ENCODE results near the gene PDSS2.

The PDSS2 gene

GRCh38 chr6:107390685-107391435 is 68.5 kb downstream of the PDSS2 start:
- TF ChIP-seq, protein P1, sequence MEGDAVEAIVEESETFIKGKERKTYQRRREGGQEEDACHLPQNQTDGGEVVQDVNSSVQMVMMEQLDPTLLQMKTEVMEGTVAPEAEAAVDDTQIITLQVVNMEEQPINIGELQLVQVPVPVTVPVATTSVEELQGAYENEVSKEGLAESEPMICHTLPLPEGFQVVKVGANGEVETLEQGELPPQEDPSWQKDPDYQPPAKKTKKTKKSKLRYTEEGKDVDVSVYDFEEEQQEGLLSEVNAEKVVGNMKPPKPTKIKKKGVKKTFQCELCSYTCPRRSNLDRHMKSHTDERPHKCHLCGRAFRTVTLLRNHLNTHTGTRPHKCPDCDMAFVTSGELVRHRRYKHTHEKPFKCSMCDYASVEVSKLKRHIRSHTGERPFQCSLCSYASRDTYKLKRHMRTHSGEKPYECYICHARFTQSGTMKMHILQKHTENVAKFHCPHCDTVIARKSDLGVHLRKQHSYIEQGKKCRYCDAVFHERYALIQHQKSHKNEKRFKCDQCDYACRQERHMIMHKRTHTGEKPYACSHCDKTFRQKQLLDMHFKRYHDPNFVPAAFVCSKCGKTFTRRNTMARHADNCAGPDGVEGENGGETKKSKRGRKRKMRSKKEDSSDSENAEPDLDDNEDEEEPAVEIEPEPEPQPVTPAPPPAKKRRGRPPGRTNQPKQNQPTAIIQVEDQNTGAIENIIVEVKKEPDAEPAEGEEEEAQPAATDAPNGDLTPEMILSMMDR (IDR thresholded peaks at IDR 0.05): no peak

DNA sequence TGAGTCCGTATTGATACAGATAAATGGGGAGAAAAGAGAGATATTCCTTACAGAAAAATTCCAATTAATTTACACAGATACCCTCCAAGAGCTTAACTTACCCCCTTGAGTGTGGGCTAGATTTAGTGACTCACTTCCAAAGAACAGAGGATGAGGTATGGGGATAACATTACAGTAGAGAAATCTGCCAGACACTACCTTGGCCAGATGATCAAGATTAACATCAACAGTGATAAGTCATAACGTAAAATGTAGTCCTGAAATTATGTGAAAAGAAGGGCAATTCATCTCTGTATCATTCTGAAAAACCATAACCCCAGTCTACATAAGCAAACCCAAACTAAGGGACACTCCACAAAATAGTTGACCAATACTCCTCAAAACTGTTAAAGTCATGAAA is 69.3 kb downstream of the PDSS2 start:
- TF ChIP-seq, protein P1 (IDR thresholded peaks at IDR 0.05): no peak

DNA sequence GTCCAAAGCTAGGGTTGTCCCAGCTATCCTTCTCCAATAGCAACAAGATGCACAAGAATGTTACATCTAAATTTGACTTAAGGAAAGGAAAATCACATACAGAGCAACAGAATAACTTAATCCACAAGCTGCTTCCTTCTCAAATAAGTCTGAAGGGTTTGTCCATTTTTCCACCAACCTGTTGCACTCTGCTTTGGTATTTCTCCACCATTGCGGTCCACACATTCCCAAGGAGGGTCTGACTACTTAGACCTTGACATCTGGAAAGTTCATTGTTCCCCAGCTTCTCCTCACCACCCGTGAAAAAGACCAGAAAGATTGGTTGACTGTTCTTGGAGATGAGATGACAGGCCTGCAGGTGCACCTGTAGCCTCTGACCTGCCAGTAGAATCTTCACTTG is 72.5 kb downstream of the PDSS2 start:
- TF ChIP-seq, protein P1 (IDR thresholded peaks at IDR 0.05): no peak

DNA sequence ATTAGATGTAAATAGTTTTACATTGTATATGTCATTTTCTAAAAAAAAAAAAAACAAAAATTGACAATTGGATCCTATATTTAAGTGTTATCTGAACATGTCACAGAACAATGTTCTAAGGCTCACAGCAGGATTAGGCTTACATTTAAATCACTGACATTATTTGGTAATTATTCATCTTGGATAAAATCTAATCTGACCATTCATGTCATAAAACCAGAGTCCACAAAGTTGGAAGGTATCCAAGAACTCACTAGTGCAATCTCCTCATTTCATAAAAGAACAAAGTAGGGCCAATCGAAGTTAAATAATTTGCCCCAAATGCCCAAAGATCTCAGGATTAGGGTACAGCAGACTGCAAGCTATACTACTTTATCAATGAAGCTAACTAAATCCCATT is 73.0 kb downstream of the PDSS2 start:
- TF ChIP-seq, protein P1 (IDR thresholded peaks at IDR 0.05): no peak

GRCh38 chr6:107383705-107384104 is 75.7 kb downstream of the PDSS2 start:
- TF ChIP-seq, protein P1 (IDR thresholded peaks at IDR 0.05): no peak

DNA sequence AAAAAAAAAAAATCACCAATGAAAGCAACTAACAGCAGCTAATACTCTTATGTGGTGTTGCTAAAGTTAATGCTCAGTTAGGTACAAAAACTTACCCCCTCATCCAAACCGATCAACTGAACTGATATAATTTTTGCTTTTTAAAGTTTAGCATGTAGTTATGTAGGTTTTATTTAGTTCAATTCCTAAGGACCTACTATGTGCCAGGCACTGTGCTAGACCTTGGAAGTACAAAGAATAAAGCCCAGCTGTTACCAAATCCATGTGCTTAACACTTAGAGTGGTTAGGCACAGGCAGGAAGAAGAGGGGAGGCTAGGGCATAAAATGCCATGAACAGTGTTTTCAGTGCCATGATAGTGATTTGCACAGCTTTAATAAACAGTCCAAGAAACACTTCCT is 85.1 kb downstream of the PDSS2 start:
- TF ChIP-seq, protein P1 (IDR thresholded peaks at IDR 0.05): no peak

DNA sequence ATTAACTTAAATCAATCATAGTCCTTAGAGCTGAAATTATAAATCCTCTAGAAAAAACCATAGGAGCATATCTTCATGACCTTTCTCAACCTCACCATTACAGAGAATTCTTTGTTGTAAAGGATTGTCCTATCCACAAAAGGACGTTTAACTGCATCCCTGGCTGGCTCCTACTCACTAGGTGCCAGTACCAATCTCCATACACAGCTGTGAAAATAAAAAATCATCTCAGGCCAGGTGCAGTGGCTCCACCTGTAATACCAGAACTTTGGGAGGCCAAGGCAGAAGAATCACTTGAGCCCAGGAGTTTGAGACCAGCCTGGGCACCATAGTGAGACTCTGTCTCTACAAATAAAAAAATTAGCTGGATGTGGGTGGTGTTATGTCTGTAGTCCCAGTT is 89.9 kb downstream of the PDSS2 start:
- TF ChIP-seq, protein P1 (IDR thresholded peaks at IDR 0.05): no peak

DNA sequence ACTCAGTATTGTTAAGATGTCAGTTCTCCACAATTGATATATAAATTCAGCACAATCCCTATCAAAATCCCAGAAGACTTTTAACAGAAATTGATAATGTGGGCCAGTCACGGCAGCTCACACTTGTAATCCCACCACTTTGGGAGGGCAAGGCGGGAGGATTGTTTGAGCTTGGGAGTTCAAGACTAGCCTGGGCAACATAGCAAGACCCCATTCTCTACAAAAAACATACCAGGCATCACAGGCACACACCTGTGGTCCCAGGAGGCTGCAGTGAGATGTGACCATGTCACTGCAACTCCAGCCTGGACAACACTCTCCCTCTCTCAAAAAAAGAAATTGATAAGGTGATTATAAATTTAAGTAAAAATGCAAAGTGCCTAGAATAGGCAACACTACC is 90.9 kb downstream of the PDSS2 start:
- TF ChIP-seq, protein P1 (IDR thresholded peaks at IDR 0.05): no peak

Measured in LNCAP (cell line).